Mesenchymal stem cell (in vitro differentiated cells and primary cell): ENCODE results near the gene DPAGT1. TPM values are rescaled to one million over a fixed set of nuclear protein-coding genes. Genes with fewer than 3 reads are reported as not detected.

ENCODE experiments used
- DNase-seq: peaks from one replicate; pipeline ENCODE4 v3.0.0-alpha.2; 2013
- H2AFZ ChIP-seq: one replicate; pipeline ENCODE4 v1.6.1; 2013; ENCODE audit warnings: low read depth, mild to moderate bottlenecking, control low read depth, inconsistent platforms, low read length, moderate library complexity
- H2AK5ac ChIP-seq: 2 replicates; pipeline ENCODE4 v1.6.1; 2013; ENCODE audit warnings: low read length, moderate library complexity, mild to moderate bottlenecking, inconsistent platforms; ENCODE audit not compliant: severe bottlenecking
- H2BK120ac ChIP-seq: one replicate; pipeline ENCODE4 v1.6.1; 2013; ENCODE audit warnings: low read depth, mild to moderate bottlenecking, inconsistent platforms, low read length, moderate library complexity
- H2BK12ac ChIP-seq, 2 experiments: one replicate each; pipeline ENCODE4 v1.6.1; 2013; ENCODE audit warnings: inconsistent platforms in 2 of 2, low read length in 2 of 2, mild to moderate bottlenecking in 2 of 2, moderate library complexity in 2 of 2, control low read depth in 1 of 2
- H2BK15ac ChIP-seq: one replicate; pipeline ENCODE4 v1.6.1; 2013; ENCODE audit warnings: mild to moderate bottlenecking, low read depth, inconsistent platforms; ENCODE audit not compliant: poor library complexity, severe bottlenecking
- H2BK5ac ChIP-seq: 2 replicates; pipeline ENCODE4 v1.6.1; 2013; ENCODE audit warnings: low read depth, mild to moderate bottlenecking, low read length, control low read depth, inconsistent platforms; ENCODE audit not compliant: poor library complexity, severe bottlenecking
- H3K14ac ChIP-seq, 2 experiments: one replicate each; pipeline ENCODE4 v1.6.1; 2013; ENCODE audit warnings: inconsistent platforms in 2 of 2, low read length in 2 of 2, control low read depth in 1 of 2, mild to moderate bottlenecking in 1 of 2, moderate library complexity in 1 of 2
- H3K18ac ChIP-seq, 2 experiments: one replicate each; pipeline ENCODE4 v1.6.1; 2013; ENCODE audit warnings: inconsistent platforms in 2 of 2, low read length in 2 of 2, control low read depth in 1 of 2, low read depth in 1 of 2, mild to moderate bottlenecking in 1 of 2
- H3K23ac ChIP-seq, 2 experiments: one replicate each; pipeline ENCODE4 v1.6.1; 2013; ENCODE audit warnings: inconsistent platforms in 2 of 2, low read length in 2 of 2, mild to moderate bottlenecking in 2 of 2, moderate library complexity in 2 of 2, control low read depth in 1 of 2
- H3K27ac ChIP-seq: 2 replicates; pipeline ENCODE4 v1.5.1; 2013; ENCODE audit warnings: mild to moderate bottlenecking, moderate library complexity, low read length, control low read depth, inconsistent platforms; ENCODE audit not compliant: poor library complexity, severe bottlenecking
- H3K27me3 ChIP-seq, 2 experiments: 2 replicates each; pipeline versions ENCODE4 v1.6.1 to v1.7.0; 2013; ENCODE audit warnings: low read length in 2 of 2, mild to moderate bottlenecking in 2 of 2, moderate library complexity in 2 of 2, control low read depth in 1 of 2, inconsistent platforms in 1 of 2; ENCODE audit not compliant: control insufficient read depth in 1 of 2, insufficient read depth in 1 of 2
- H3K36me3 ChIP-seq, 2 experiments: 2 replicates each; pipeline versions ENCODE4 v1.6.1 to v1.7.0; 2013; ENCODE audit warnings: low read length in 2 of 2, control low read depth in 1 of 2, inconsistent platforms in 1 of 2, low read depth in 1 of 2, mild to moderate bottlenecking in 1 of 2; ENCODE audit not compliant: insufficient read depth in 2 of 2, control insufficient read depth in 1 of 2
- H3K4ac ChIP-seq, 2 experiments: one replicate each; pipeline ENCODE4 v1.6.1; 2013; ENCODE audit warnings: inconsistent platforms in 2 of 2, low read length in 2 of 2, mild to moderate bottlenecking in 2 of 2, moderate library complexity in 2 of 2, control low read depth in 1 of 2, low read depth in 1 of 2
- H3K4me1 ChIP-seq: 2 replicates; pipeline ENCODE4 v1.6.1; 2013; ENCODE audit warnings: low read depth, low read length, control low read depth; ENCODE audit not compliant: control insufficient read depth, insufficient read depth
- H3K4me2 ChIP-seq: 2 replicates; pipeline ENCODE4 v1.6.1; 2013; ENCODE audit warnings: low read length, mild to moderate bottlenecking, inconsistent platforms; ENCODE audit not compliant: poor library complexity, severe bottlenecking
- H3K4me3 ChIP-seq, 2 experiments: 2 replicates each; pipeline versions ENCODE4 v1.5.1 to v1.7.0; 2013; ENCODE audit warnings: low read length in 2 of 2, mild to moderate bottlenecking in 2 of 2, control low read depth in 1 of 2, low read depth in 1 of 2; ENCODE audit not compliant: insufficient read depth in 1 of 2
- H3K79me1 ChIP-seq: replicated peaks from 2 replicates; pipeline ENCODE4 v1.6.1; 2013; ENCODE audit warnings: mild to moderate bottlenecking, control low read depth, low read length, inconsistent platforms; ENCODE audit not compliant: poor library complexity, severe bottlenecking
- H3K9ac ChIP-seq: 2 replicates; pipeline ENCODE4 v1.7.0; 2013; ENCODE audit warnings: mild to moderate bottlenecking, low read length, moderate library complexity
- H3K9me3 ChIP-seq: 2 replicates; pipeline ENCODE4 v1.7.0; 2013; ENCODE audit warnings: mild to moderate bottlenecking, low read length; ENCODE audit not compliant: control insufficient read depth
- H4K8ac ChIP-seq: one replicate; pipeline ENCODE4 v1.6.1; 2013; ENCODE audit warnings: inconsistent platforms, mild to moderate bottlenecking, low read length, moderate library complexity
- H4K91ac ChIP-seq: one replicate; pipeline ENCODE4 v1.6.1; 2013; ENCODE audit warnings: mild to moderate bottlenecking, low read length, inconsistent platforms
- WGBS: methylation state at CpG from one replicate; pipeline ENCODE4 v1.1.7; 2013; ENCODE audit warnings: mixed read lengths; 5-methylcytosine and 5-hydroxymethylcytosine counted together
- polyA plus RNA-seq, 2 experiments: library from polyadenylated mRNA; stranded (reverse); fragments of 200-250 nt; gene quantifications; one replicate each; pipeline ENCODE4 v1.2.3, GENCODE V29; 2013

Gene DPAGT1
- 42.7 TPM for polyA plus RNA-seq (2013, experiment 1 of 2)
- 37.9 TPM for polyA plus RNA-seq (2013, experiment 2 of 2)

DNA sequence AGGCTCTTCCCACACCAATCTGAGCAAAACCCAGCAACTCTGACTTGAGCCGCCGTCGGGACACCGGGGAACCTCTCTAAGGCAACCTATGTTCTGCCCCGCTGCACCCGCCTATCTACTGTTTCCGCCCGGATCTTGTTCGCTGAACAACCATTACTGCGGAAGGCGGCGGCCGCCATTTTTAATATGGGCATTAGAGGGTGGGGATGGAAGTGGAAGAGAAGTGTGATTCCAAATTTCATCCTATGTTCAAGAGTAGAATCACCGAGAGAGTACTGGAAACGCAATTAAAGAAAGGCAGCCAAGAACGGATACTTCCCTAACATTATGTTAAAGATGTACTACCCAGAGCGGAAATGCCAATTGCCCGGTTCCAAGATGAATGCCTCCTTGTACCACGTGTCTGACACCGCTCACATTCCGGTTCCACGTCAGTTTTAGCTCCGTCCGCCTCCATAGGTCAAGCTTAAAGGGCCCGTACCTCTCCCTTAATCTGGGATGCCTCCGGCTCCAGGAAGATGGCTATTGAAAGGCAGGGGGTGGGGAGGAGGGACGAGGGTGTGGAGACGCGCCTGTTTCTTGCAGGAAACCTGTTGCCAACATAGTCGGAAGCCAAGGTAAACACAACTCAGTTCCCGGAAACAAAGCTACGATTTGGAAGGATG, at the start of gene DPAGT1:
Gene DPAGT1, minus strand, starts transcription at position 95 of the 665 bp plus-strand sequence. CDS start 198 bp downstream, outside the sequence.
- peak within 1 kb of the TSS in 1 of 2 experiments; percentile 5 for H3K14ac ChIP-seq
- H3K18ac ChIP-seq, result peak within 1 kb of the TSS; percentile 50 to 84
- peak within 1 kb of the TSS; percentile 95 for H3K9ac ChIP-seq
- peak within 1 kb of the TSS in 1 of 2 experiments; percentile 49 for H2BK12ac ChIP-seq
- peak within 1 kb of the TSS; percentile 79 for H3K4me2 ChIP-seq
- WGBS, result under 1% methylated on average over 27 of the region's 32 CpGs
- peak within 1 kb of the TSS; percentile 36 for H4K8ac ChIP-seq
- peak within 1 kb of the TSS; percentile 23 for H2AK5ac ChIP-seq
- H3K79me1 ChIP-seq, result peaks cover 20% of the 10 kb centered on the region
- H2AFZ ChIP-seq, result peak within 1 kb of the TSS; percentile 46
- H3K4me3 ChIP-seq, result peak within 1 kb of the TSS; percentile 65 to 95
- H3K4ac ChIP-seq, result peak within 1 kb of the TSS; percentile 15 to 42
- H3K27ac ChIP-seq, result peak within 1 kb of the TSS; percentile 84
- peak within 1 kb of the TSS; percentile 67 for H2BK5ac ChIP-seq
- H3K27me3 ChIP-seq, result no peaks in the 10 kb centered on the region
- peaks cover 19% of the 10 kb centered on the region for H3K4me1 ChIP-seq
- DNase-seq, result peak; percentile 98
- H2BK120ac ChIP-seq, result no peak within 1 kb of the TSS
- peaks cover 10 to 23% of the 10 kb centered on the region in 2 experiments for H3K36me3 ChIP-seq
- H3K9me3 ChIP-seq, result no peaks in the 10 kb centered on the region
- peak within 1 kb of the TSS; percentile 8 for H2BK15ac ChIP-seq
- H3K23ac ChIP-seq, result peak within 1 kb of the TSS in 1 of 2 experiments; percentile 10
- H4K91ac ChIP-seq, result peak within 1 kb of the TSS; percentile 9

DNA sequence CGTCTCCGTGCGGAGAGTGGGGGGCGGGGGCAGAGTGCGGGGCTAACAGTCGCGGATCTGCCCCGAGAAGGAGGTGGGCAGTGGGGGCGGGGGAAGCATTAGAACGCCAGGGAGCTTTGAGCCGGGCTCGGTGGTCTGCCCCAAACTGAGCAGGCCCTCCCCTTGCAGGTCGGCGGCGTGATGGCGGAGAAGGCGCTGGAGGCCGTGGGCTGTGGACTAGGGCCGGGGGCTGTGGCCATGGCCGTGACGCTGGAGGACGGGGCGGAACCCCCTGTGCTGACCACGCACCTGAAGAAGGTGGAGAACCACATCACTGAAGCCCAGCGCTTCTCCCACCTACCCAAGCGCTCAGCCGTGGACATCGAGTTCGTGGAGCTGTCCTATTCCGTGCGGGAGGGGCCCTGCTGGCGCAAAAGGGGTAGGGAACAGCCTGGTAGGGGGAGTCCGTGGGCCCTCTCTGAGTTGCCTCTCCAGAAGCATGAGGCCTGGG, 48.2 kb upstream of the DPAGT1 start:
- peak overlapping the region; percentile 8 for H2BK15ac ChIP-seq
- H4K91ac ChIP-seq, result no peak overlapping the region
- H3K4me1 ChIP-seq, result peaks cover 17% of the 10 kb centered on the region
- peak overlapping the region; percentile 99 for H3K4me2 ChIP-seq
- H3K14ac ChIP-seq, result peak overlapping the region in 1 of 2 experiments; percentile 64
- H2BK120ac ChIP-seq, result no peak overlapping the region
- peak overlapping the region in 1 of 2 experiments; percentile 10 for H2BK12ac ChIP-seq
- H4K8ac ChIP-seq, result no peak overlapping the region
- H3K9ac ChIP-seq, result no peak overlapping the region
- H3K79me1 ChIP-seq, result no peaks in the 10 kb centered on the region
- peak overlapping the region; percentile 66 to 78 for H3K4me3 ChIP-seq
- no peak overlapping the region for H2AFZ ChIP-seq
- H3K27ac ChIP-seq, result no peak overlapping the region
- peak overlapping the region in 1 of 2 experiments; percentile 96 for H3K23ac ChIP-seq
- H2AK5ac ChIP-seq, result no peak overlapping the region
- H3K9me3 ChIP-seq, result no peaks in the 10 kb centered on the region
- no peak overlapping the region for H3K18ac ChIP-seq
- DNase-seq, result no peak
- H2BK5ac ChIP-seq, result no peak overlapping the region
- WGBS, result 15% methylated on average over 30 of the region's 33 CpGs
- no peak overlapping the region for H3K4ac ChIP-seq
- peaks cover 63 to 84% of the 10 kb centered on the region in 2 experiments for H3K27me3 ChIP-seq
- H3K36me3 ChIP-seq, result no peaks in the 10 kb centered on the region

DNA sequence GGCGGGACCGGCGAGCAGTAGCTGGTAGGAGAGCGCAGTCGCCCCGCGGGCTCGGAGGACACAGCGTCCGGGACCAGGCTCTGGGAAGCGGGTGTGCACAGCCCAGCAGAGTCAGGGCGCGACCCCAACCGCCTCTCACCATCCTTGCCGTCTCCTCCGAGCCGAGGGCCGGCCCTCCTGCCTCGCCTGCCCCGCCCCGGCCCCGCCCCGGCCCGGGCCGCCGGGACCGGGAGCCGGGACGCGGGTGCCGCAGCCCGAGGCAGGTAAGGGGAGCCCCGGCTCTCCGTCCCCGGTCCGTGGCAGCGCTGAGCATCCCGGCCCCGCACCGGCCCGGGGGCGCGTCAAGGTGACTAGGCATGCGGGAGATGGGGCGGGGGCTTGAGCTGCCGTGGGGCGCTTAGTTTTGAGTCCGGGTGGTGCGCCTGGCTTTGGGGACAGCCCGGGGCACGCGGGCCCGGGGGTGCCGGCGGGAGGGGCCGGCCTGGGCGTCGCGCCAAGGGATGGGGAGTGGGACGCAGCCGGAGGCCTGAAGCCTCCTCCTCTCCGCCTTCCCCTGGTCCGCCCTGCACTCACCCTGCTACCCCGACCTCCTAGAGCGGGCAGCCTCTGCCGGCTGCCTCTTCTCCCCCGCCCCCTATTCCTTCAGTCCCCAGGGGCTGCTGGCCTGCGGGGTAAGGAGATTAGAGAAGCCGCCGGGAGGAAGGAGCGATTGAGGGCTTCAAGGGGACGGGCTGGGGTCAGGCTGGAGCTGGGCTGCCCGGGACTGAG, 47.5 kb upstream of the DPAGT1 start, which contains the start of gene ABCG4:
Gene ABCG4, plus strand, starts transcription at position 35 of the 768 bp plus-strand sequence. CDS start 914 bp downstream, outside the sequence.
- Histone ChIP-seq H3K4me3 (peak within 1 kb of the TSS; percentile 66 to 78), H2BK5ac (no peak within 1 kb of the TSS), H2AK5ac (no peak within 1 kb of the TSS), H3K79me1 (no peaks in the 10 kb centered on the region), H3K27ac (no peak within 1 kb of the TSS), H3K27me3 (peaks cover 57 to 78% of the 10 kb centered on the region in 2 experiments), H2BK12ac (peak within 1 kb of the TSS in 1 of 2 experiments; percentile 25), H3K36me3 (no peaks in the 10 kb centered on the region), H2BK120ac (no peak within 1 kb of the TSS), H3K4me2 (peak within 1 kb of the TSS; percentile 99), H2BK15ac (peak within 1 kb of the TSS; percentile 62), H3K14ac (peak within 1 kb of the TSS in 1 of 2 experiments; percentile 64), H3K4me1 (peaks cover 19% of the 10 kb centered on the region), H4K8ac (peak within 1 kb of the TSS; percentile 12), H3K9me3 (no peaks in the 10 kb centered on the region), H3K9ac (peak within 1 kb of the TSS; percentile 45), H4K91ac (no peak within 1 kb of the TSS), H3K23ac (peak within 1 kb of the TSS in 1 of 2 experiments; percentile 96), H3K18ac (peak within 1 kb of the TSS in 1 of 2 experiments; percentile 43), H3K4ac (no peak within 1 kb of the TSS), H2AFZ (peak within 1 kb of the TSS; percentile 90)
- WGBS, result 2% methylated on average over 36 of the region's 73 CpGs
- DNase-seq, result no peak

DNA sequence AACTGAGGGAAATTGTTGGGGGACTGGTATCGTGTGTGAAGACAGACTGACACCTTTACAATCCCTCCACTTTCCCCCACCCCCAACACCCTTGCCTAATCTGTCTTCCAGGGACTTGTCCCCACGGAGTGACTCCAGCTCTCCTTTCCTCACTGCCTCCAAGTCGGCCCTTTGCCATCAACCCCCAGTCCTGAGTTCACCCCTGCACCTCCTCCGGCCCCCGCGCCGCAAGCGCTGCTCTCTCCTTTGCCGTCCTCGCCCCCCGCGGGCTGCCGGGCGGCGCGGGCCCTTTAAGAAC, 47.0 kb upstream of the DPAGT1 start:
- Histone ChIP-seq H3K27me3 (peaks cover 52 to 73% of the 10 kb centered on the region in 2 experiments), H2BK12ac (peak overlapping the region in 1 of 2 experiments; percentile 25), H2BK5ac (no peak overlapping the region), H3K23ac (no peak overlapping the region), H3K4me3 (peak overlapping the region; percentile 66 to 78), H3K18ac (no peak overlapping the region), H4K8ac (peak overlapping the region; percentile 12), H3K79me1 (no peaks in the 10 kb centered on the region), H3K27ac (no peak overlapping the region), H3K4me1 (peaks cover 19% of the 10 kb centered on the region), H3K4ac (no peak overlapping the region), H2BK15ac (no peak overlapping the region), H3K9ac (peak overlapping the region; percentile 45), H3K36me3 (no peaks in the 10 kb centered on the region), H2BK120ac (no peak overlapping the region), H2AFZ (peak overlapping the region; percentile 90), H3K4me2 (peak overlapping the region; percentile 99), H4K91ac (no peak overlapping the region), H3K14ac (no peak overlapping the region), H3K9me3 (no peaks in the 10 kb centered on the region), H2AK5ac (no peak overlapping the region)
- DNase-seq, result no peak
- WGBS, result under 1% methylated on average over 15 of the region's 16 CpGs
